ENCODE results near the gene USP21.

The USP21 gene

DNA sequence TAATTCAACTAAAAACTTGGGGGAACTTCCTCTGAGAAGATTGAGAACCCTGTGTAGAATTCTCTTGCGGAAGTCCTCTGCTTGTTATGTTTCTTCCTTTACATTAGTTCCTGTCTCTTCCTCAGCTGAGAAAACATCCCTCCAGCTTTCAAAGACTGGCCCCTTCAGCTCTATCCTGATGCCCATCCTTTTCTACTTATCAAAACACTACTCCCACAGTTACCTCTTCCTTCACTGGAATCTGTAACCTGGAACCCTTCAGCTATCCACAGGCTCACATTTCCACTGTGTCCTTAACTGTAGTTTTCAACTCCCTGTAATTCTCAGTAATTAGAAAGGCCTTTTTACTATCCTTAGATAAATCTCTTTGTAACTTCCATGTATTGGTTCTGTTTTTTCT lies 20.9 kb upstream of the USP21 start:
- DNase-seq: no peak

DNA sequence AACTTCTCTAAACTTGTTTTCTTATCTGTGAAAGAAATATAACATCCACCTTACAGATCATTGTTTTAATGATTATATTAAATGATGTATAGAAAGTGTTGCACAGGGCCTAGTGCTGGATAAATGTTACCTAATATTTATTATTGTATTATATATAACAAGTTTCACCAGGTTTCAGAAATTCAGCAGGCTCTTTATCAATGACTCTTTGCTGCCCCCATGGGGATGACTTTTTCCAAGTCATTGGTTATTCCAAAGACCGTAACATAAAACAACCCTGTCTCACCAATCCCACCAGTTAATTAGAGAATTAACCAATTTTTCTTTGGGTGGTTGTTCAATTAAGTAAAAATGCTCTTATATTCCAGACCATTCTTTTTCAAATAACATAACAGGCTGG lies 19.5 kb upstream of the USP21 start:
- no peak for DNase-seq

DNA sequence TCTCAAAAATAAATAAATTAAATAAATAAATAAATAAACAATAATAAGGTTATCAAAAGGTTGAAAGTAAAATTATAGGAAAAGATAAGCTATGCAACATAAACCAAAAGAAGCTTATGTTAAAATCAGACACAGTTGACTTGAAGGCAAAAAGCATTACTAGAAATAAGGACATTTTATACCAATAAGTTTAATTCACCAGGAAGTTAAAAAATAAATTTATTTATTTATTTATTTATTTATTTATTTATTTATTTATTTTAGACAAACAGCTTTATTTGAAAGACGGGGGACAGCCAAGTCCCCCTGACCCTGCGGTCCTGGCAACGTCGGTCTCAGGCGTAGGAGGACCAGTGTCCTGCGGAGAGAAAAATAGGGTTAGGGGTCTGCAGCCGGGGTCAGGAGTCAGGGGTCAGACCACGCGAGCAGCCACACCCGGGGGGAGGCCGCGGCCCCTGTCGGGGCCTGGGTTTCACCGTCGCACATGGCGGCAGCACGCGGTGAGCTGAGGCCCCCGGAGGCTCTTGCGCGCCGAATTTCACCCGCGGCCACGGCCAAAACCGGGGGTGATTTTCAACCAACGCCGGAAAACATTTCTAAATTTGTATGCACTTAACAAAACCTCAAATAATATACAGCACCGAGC lies 18.4 kb upstream of the USP21 start:
- DNase-seq: no peak

DNA sequence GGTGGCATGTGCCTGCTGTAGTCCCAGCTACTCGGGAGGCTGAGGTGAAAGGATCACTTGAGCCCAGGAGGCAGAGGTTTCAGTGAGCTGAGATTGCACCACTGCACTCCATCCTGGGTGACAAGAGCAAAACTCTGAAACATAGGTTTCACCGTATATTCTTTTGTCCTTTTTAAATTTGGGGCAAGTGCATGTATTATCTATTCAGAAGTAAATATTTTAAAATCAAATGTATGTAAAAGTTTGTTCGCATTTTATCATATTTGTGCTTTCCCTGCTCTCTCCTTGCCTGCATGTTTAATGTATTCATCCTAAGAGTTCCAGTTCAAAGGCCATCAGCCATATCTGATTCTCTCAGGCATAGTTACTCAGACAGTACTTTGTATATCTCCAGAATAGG lies 13.5 kb upstream of the USP21 start:
- no peak for DNase-seq

DNA sequence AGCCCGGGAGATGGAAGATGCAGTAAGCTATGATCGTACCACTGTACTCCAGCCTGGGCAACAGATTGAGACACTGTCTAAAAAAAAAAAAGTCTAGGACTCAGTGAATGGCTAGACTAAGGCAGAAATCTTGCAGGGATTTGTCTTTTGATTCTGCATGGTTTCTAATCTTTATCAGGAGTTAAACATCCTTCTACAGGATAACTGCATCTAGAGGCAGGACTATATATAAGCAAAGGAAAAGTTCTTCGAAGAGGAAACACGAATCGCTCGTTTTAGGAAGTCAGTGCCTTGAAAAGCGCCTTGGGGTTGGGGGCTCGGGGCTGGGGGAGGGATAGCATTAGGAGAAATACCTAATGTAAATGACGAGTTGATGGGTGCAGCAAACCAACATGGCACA lies 6.1 kb upstream of the USP21 start:
- DNase-seq: no peak

DNA sequence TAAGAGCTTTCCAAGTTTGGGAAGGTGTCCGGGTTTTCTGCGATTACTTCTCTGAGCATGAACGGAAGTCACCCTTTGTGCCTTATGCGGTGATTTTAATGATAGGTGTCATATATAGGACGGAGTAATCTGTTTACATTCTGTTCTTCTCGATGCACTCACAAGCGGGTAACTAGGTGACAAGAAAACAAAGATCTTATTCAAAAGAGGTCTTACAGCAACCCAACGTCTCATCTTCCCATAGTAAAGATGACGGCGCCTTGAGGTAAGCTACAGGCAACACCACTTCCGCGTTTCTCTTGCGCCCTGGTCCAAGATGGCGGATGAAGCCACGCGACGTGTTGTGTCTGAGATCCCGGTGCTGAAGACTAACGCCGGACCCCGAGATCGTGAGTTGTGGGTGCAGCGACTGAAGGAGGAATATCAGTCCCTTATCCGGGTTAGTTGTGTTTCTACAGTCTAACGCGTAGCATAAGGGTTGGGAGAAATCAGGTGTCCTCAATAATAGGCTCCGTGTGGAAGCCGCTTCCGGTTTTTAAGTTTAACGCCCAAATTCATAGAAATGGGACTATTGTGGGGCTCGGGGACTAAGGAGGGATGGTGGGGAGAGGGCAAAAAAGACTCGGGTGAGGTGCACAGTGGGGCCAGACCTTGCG lies 5.5 kb upstream of the USP21 start, which contains the start of gene UFC1:
Gene UFC1, plus strand, starts transcription at position 297 of the 656 bp plus-strand sequence. Its CDS starts 20 bp downstream, at position 317.
- no peak for DNase-seq

DNA sequence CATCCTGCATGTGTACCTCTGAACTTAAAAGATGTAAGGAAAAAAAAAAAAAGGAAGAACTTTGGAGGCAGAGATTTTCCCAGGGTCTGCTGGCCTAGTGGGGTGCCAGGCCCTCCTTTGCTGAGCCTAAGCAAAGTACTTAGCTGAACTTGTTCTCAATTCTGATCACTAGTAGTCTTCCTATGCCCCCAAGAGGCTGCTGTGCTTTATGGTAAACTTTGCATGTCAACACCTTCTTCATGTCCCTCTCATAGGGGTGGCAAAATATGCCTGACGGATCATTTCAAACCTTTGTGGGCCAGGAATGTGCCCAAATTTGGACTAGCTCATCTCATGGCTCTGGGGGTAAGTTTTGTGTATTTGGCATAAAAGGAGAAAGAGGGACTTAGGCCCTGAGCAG lies 1.4 kb upstream of the USP21 start:
- no peak for DNase-seq

DNA sequence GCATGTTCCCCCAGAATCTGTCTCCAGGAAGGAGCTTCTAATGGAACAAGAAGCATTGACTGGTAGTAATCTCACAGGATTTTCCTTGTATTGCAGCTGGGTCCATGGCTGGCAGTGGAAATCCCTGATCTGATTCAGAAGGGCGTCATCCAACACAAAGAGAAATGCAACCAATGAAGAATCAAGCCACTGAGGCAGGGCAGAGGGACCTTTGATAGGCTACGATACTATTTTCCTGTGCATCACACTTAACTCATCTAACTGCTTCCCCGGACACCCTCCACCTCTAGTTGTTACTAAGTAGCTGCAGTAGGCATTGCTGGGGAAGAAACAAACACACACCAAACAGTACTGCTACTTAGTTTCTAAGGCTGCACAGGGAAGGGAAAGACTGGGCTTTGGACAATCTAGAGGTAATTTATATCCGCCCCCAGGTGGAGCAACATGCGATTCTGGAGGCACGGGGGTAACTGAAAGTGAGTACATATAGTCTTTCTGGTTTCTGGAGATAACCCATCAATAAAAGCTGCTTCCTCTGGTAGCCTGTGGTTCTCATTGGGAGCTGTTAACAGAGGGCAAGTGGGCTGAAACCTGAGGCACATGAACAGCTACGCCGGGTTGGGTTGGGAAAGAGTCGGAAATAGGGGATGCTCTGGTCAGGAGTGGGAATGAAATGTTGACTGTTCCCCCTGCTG lies 837 bp upstream of the USP21 start:
- no peak for DNase-seq

DNA sequence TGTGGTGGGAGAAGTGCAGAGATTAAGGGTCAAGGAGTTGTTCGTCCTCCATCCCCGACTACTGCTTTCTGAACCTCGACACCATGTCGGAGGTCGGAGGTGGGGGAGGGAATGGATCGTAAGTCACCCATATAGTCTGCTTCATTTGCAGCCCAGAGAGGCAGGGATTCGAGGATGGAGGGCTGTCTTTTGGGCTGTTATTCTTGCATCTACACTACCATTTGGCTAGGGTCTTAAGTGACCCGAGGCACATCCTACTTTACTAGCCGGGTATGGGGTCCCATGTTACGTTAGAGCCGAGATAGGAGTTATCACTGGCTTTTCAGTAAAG lies 578 bp downstream of the USP21 start:
- no peak for DNase-seq

DNA sequence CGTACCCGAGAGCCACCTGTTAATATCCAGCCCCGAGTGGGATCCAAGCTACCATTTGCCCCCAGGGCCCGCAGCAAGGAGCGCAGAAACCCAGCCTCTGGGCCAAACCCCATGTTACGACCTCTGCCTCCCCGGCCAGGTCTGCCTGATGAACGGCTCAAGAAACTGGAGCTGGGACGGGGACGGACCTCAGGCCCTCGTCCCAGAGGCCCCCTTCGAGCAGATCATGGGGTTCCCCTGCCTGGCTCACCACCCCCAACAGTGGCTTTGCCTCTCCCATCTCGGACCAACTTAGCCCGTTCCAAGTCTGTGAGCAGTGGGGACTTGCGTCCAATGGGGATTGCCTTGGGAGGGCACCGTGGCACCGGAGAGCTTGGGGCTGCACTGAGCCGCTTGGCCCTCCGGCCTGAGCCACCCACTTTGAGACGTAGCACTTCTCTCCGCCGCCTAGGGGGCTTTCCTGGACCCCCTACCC lies 1.4 kb downstream of the USP21 start:
- no peak for DNase-seq

DNA sequence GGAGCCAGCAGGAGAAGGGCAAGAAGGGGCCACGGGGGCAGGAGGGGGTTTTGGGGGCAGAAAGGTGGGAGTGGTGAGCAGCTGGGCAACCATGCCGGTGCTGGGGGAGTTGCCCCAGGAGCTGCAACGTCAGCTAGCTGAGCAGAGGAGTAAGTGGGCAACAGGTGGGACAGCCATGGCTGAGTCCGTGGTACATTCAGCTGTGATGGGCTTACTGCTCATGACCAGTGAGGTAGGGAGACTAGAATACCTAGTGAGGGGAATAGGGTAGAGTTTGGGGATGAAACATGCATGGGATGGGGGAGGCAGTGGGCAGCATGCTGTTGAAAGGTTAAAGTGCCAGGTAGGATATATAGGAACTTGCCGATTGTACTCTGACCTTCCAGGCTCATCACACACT lies 2.4 kb downstream of the USP21 start:
- DNase-seq: no peak

DNA sequence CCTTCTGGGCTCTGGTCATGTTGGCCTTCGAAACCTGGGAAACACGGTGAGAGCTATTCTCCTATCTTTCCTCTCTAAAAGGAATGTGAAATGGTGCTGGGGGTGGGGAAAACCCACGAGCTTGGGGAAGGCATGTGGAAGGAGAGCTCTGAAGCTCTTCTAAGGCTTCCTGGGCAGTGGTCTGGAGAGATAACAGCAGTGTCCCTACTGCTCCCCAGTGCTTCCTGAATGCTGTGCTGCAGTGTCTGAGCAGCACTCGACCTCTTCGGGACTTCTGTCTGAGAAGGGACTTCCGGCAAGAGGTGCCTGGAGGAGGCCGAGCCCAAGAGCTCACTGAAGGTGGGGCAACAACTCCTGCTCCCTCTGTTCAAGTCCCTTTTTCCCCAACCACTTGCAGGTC lies 2.8 kb downstream of the USP21 start:
- DNase-seq: no peak

DNA sequence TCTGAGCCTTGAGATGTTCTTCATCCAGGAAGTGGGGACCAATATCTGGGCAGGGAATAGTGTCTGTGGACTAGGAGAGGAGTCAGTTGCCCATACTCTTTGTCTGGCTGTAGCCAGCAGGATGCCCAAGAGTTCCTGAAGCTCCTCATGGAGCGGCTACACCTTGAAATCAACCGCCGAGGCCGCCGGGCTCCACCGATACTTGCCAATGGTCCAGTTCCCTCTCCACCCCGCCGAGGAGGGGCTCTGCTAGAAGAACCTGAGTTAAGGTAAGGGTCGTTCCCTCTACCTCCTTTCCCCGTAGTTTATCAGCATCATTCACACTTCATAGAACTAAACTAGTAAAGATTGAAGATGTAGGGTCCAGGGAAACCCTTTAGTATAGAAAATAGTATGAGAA lies 3.5 kb downstream of the USP21 start:
- no peak for DNase-seq

DNA sequence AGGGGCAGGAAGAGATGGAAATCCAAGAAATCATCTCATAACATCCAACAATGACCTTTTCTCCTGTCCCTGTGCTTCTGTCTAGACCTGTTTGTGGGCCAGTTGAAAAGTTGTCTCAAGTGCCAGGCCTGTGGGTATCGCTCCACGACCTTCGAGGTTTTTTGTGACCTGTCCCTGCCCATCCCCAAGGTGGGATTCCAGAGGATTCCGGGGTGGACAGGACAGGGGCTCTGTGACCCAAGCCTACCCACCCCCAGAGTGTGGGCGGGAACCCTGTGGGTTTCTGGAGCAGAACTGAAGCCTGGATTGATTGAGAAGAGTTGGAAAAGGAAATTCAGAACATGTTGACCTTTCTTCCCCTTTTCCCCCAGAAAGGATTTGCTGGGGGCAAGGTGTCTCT lies 4.5 kb downstream of the USP21 start:
- no peak for DNase-seq

DNA sequence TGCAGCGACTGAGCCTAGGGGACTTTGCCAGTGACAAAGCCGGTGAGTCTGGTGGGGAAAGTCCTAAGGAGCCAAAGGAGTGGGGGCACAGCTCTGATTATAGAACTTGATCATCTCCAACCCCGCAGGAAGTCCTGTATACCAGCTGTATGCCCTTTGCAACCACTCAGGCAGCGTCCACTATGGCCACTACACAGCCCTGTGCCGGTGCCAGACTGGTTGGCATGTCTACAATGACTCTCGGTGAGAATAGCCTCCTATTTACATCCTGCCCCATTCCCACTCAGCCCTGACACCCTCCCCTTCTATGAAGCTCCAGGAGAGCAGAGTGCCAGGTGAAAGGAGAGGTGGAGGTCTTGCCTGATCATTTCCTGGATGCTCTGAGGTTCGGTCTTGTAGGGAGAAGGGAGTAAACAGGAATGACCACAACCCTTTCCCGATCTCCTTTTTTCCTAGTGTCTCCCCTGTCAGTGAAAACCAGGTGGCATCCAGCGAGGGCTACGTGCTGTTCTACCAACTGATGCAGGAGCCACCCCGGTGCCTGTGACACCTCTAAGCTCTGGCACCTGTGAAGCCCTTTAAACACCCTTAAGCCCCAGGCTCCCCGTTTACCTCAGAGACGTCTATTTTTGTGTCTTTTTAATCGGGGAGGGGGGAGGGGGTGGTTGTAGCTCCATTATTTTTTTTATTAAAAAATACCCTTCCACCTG lies 5.8 kb downstream of the USP21 start:
- DNase-seq: no peak

DNA sequence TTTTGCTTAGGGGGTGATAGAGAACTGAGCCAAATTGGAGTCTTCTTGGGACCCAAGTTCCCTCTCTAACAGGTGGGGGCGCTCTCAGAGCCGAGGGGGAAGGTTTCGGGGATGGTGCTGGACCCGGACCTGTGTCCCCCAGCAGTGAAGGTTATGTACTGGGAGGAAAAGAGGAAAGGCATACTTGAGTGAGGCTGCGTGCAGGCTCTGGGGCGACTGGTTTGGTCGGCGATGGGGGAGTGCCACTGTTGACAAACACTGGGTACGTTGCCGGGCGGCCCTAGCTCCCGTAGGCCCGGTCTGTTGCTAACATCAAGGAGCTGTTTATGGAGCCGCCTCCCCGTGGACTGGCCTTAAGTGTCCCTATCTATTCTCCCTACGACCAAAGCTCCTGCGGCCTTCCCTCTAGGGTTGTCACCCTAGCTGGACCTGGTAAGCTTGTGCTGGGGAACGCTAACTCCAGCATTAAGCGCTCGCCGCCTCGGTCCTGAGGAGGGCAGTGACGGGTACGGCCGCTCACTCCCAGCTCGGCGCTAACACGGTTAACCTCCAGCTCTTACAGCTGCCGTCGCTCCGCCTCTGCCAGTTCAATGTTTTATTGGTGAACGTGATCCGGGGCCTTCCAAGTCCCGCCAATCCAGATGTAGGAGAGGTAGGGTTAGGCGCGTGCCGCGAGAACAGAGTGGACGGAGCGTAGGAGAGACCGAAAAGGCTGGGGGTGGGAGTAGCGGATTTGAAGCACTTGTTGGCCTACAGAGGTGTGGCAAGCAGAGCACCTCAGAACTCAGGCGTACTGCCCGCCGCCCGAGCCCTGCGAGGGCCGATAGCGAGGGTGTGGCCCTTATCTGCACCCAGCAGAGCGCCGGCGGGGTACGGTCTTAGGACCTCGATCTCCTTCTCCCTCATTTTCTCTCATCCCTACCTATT lies 6.7 kb downstream of the USP21 start, which contains the start of gene PPOX:
Gene PPOX, plus strand, starts transcription at position 685 of the 927 bp plus-strand sequence. CDS start 422 bp downstream, outside the sequence.
- no peak for DNase-seq

DNA sequence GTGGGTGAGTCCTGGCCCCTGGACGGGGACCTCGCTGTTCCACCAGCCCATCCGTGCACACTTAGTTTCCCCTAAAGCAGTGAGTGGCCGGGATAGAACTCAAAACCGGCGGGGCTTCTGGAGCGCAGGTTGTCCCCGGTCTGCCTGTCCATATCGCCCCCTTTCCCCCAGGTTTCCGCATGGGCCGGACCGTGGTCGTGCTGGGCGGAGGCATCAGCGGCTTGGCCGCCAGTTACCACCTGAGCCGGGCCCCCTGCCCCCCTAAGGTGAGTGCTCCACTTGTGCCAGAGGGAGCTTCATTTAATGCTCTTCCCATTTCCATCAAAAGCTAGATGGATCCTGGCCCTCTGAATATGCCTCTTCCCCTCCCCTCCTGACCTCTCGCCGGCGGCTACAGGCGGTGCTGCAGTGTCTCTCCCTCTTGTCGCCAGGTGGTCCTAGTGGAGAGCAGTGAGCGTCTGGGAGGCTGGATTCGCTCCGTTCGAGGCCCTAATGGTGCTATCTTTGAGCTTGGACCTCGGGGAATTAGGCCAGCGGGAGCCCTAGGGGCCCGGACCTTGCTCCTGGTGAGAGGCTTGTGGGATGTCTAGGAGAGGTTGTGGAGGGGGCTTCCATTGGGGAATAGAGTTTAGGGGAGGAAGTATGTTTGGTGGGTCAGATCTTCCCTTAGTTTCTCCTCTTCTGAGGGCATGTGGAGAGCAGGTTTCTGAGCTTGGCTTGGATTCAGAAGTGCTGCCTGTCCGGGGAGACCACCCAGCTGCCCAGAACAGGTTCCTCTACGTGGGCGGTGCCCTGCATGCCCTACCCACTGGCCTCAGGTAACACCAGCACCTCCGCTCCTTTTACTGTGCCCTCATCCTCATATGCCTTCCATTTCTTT lies 7.6 kb downstream of the USP21 start:
- no peak for DNase-seq

DNA sequence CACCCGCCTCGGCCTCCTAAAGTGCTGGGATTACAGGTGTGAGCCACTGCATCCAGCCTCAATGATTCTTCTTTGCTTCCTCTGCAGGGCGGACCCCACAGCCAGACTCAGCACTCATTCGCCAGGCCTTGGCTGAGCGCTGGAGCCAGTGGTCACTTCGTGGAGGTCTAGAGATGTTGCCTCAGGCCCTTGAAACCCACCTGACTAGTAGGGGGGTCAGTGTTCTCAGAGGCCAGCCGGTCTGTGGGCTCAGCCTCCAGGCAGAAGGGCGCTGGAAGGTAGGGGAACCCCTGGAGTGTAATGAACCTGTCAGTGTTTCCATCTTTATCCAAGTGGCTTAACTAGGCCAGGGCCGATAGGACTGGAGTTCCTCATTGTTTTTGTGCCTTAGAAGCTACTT lies 9.6 kb downstream of the USP21 start:
- DNase-seq: no peak

DNA sequence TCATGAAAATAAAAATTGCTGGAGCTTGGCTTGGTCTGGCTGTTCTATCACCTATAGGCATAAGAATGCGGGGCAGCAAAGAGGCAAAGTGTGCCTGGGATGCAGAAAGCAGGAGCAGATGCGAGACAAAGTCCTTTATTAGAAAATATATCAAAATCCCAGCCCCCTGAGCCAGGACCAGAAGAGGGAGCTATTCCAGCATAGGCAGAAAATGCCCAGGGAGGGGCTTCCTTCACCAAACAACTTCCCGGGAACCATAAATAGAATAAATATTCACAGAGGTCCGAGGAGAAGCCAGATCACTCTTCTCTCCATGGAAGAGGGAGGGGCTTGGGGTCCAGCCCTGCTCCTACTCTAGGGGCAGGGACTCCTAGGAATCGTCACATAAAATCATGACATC lies 11.9 kb downstream of the USP21 start:
- no peak for DNase-seq

DNA sequence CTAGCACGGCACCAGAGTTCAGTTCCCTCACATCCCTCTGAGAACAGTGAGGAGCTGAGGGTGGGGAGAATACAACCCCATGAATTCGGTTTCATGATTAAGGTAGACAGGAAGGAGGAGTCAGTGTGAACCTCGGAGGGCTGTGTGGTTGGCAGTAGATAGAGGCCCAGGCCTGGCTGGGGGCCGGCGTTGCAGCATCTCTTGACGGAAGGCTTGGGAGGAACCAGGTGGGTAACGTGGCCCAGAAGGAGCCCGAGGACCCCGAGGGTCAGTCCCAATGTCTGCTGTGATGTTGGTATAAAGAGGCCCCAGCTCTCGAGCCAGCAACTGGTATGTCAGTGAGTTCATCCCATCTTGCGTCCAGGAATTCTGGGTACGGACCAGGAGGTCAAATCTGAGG lies 12.4 kb downstream of the USP21 start:
- DNase-seq: no peak

DNA sequence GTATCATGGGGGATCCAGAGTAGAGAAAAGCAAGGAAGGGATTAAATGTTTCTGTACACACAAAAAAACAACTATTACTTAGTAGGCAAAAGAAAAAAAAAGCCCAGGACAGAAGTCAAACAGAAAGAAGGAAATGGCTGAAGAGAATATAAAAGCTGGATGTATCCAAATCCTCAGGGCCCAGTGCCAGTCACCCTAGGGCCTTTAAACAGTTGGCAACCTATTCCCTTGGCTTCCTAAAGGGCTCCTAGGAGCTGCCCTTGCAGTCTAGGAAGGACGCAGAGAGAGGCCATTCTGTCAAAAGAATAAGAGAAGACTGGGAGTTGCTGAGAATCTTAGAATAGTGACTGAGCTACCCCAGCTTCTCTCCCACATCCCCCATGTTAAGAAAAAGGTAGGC lies 13.0 kb downstream of the USP21 start:
- DNase-seq: no peak
